Measurements from ENCODE around the gene PCDH1. TPM values are rescaled to one million over a fixed set of nuclear protein-coding genes. Genes with fewer than 3 reads are reported as not detected.

Gene PCDH1
- 55.4 TPM for total RNA-seq

GRCh38 chr5:141878186-141878710 is at the start of gene PCDH1:
Gene PCDH1 (minus strand): TSS chr5:141878410. CDS start chr5:141878262, 148 bp downstream.

GRCh38 chr5:141923448-141924313 is 45.5 kb upstream of the PCDH1 start, which contains the start of gene DELE1:
Gene DELE1 (plus strand): TSS chr5:141923871. CDS start chr5:141923942, 71 bp downstream.

Other genes with a start within 250 kb of the PCDH1 start
- 81.7 TPM for gene HDAC3, start 241.6 kb downstream of the PCDH1 start, total RNA-seq
- gene RELL2, start 241.4 kb downstream of the PCDH1 start, total RNA-seq: 9.1 TPM
- 9.4 TPM for gene FCHSD1, start 227.0 kb downstream of the PCDH1 start, total RNA-seq
- gene ARAP3, start 196.2 kb downstream of the PCDH1 start, total RNA-seq: 9.1 TPM
- 85.4 TPM for gene DELE1, start 45.5 kb upstream of the PCDH1 start, total RNA-seq
- gene PCDH12, start 79.8 kb upstream of the PCDH1 start, total RNA-seq: 2.5 TPM
- 56.0 TPM for gene RNF14, start 90.7 kb upstream of the PCDH1 start, total RNA-seq
- 33.2 TPM for gene GNPDA1, start 134.6 kb upstream of the PCDH1 start, total RNA-seq
- gene NDFIP1, start 230.4 kb upstream of the PCDH1 start, total RNA-seq: 230 TPM

Data from parietal lobe (tissue), 1 donor.